Posterior cingulate gyrus (tissue), 11 donors: ENCODE measurements around the gene BICDL2.
"Not testable (repeated sequence)": the region's sequence is repeated elsewhere in the genome, so short reads cannot be mapped to it uniquely, and the experiment has no call there.

Experiments used
- DNase-seq, 10 donors: peaks; one replicate each; pipeline versions ENCODE4 v3.0.0 to v3.0.0-alpha.2; 2020 to 2021; ENCODE audit warnings: mixed read lengths in 3 of 10
- intact Hi-C: fragments of 100-400 bp; cut with DNase I; formaldehyde crosslinking; loops from one replicate; pipeline ENCODE4 v1.15.1; 2023

The BICDL2 gene

DNA sequence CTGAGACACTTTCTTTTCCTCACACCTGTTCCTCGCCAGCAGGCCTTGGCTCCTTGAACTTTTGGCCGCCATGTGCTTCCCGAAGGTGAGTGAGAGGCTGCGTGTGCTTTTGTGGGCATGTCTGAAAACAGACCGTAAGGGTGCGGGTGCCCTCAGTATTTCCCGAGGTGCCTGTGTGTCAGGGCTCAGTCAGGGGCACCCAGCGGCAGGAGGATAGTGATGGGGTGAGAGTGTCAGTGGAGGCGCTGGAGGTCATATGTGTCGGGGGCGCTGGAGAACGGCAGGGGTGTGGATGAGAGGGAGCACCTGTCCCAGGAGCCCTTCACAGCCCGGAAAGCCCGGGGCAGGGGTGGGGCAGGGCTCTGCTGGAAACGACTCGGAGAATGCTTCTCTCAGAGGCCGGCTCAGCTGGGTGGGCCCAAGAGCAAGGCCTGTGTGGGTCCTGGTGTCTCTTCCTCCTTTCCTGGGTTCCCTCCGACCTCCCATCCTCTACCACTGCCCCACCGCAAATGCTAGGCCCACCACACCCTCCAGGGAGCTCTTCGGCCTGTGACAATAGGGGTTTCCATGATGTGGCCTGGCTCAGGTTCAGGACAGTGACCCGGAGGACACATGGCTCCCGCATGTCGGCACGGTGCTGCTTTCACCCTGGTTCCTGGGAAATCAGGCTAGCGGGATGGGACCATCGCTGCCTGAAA lies 29.1 kb upstream of the BICDL2 start:
- intact Hi-C loops, result no loop called here
- DNase-seq, result no peak

DNA sequence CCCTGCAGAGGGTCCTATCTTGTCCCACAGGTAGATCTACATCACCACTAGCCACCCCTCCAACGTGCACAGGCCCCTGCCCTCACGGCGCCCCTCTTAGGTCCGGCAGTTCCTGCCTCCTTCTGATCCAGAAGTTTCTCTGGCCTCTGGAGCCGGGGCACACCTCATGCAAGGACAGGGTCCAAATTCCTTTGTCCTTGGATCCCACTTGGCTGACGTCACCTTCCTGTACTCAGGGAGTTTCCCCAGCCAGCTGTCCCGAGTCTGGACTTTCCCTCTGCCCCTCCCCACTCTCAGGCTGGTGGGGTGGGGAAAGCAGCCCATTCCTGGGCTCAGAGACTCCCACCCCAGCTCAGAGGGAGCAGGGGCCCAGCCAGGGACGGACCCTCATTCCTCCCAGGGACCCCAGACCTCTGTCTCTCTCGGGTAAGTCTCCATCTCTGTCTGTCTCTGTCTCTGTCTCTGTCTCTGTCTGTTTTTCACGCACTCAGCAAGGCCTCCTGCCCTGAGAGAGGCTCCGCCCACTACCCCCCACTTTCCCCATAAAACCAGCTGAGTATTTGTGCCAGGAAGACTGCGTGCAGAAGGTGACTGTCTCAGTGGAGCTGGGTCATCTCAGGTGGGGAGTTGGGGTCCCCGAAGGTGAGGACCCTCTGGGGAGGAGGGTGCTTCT lies 28.5 kb upstream of the BICDL2 start, which contains the start of gene IL32:
IL32 (plus strand) TSS at position 572 of the 673 bp plus-strand sequence. CDS start 172 bp downstream, outside the sequence.
- intact Hi-C loops, result no loop called here
- peak in 1 of 10 donors; percentile 59 for DNase-seq

DNA sequence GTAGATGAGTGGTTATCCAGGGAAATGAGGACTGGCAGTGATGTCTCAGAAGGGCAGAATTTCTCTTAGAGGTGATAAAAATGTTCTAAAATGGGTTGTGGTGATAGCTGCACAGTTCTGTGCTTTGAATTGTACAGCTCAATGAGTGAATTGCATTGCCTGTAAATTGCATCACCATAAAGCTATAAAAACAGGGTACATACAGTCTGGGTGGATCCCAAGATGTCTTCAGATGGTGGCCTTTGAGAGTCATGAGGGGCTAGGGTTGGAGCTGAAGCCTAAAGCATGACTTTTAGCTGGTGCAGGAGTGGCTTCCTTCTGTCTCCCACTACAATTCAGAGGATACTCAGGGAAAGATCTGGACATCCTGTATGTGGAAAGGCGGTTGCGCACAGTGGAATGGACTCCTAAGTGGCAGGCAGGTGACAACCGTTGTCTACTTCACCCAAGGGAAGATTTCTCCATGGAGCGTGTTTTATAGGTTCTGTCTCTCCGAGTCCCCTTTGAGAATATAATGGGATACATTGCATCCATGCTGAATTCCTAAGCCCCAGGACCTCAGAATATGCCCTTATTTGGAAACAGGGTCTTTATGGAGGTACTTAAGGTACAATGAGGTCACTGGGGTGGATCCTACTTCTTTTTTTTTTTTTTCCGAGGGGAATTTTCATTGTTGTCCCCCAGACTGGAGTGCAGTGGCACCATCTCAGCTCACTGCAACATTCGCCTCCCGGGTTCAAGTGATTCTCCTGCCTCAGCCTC lies 27.1 kb upstream of the BICDL2 start:
- DNase-seq, result no peak
- intact Hi-C loops, result no loop called here

DNA sequence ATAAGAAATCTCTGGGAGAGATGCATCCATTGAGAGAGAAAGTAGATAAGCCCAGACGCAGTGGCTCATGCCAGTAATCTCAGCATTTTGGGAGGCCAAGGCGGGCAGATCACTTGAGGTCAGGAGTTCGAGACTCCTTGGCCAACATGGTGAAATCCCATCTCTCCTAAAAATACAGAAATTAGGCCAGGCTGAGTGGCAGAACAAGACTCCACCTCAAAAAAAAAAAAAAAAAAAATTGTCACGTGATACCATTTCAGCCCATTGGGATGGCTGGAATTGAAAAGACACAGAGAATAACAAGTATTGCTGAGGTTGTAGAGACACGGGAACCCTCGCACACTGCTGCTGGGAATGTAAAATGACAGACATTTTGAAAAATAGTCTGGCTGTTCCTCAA lies 25.8 kb upstream of the BICDL2 start:
- no peak for DNase-seq
- intact Hi-C loops, result no loop called here

DNA sequence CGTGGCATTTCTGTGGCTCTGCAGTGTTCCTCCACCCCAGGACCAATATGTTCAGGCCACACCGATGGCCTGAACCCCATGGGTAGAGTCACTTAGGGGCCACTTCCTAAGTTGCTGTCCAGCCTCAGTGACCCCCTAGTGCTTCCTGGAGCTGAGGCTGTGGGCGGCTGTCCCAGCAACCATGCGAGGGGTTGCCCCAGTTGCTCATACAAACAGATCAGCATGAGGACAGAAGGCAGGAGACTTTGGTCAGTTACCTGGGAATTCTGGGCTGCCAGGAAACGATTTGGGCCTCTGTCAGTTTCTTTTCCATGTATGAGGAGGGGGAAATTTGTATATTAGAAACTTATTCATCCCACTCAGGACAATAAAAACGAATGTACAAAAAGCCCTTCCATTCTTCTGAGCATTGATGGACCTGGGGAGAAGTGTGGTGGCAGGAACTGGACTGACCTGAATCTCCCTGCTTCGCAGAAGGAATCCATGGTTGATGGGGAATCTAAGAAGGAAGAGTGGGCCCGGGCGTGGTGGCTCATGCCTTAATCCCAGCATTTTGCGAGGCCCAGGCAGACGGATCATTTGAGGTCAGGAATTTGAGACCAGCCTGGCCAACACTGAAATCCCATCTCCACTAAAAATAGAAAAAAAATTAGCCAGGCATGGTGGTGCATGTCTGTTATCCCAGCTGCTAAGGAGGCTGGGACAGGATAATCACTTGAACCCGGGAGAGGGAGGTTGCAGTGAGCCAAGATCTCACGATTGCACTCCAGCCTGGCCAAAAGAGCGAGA lies 23.8 kb upstream of the BICDL2 start:
- intact Hi-C loops, result no loop called here
- DNase-seq, result no peak

DNA sequence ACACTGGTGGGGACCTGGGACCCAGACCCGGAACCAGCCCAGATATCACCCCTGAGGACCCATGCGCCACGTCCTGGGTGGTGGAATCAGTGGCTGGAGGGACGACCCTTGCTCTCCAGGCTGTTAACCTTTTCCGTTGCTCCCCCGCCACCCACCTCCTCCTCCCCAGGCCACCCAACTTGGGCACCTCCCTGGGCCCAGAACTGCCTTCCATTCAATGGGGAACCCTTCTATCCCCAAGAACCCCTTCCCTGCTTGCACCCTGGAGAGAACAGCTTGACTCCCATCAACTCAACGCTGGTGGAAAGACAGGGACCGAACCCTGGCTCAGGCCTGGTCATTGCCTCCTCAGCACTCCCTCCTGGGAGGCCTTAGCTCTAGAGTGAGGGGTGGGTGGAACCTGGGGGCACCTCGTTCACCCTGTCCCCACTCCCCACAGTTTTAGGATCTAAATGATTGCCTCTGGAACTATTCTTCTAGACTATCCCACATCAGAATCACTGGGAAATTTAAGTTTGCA lies 23.0 kb upstream of the BICDL2 start:
- intact Hi-C loops, result loop anchor here (2.0 to 5.0 kb wide), 3 partner anchors 53 to 107 kb away; partner anchors contain the start of gene ZNF205
- peak in 1 of 10 donors; percentile 67 for DNase-seq

DNA sequence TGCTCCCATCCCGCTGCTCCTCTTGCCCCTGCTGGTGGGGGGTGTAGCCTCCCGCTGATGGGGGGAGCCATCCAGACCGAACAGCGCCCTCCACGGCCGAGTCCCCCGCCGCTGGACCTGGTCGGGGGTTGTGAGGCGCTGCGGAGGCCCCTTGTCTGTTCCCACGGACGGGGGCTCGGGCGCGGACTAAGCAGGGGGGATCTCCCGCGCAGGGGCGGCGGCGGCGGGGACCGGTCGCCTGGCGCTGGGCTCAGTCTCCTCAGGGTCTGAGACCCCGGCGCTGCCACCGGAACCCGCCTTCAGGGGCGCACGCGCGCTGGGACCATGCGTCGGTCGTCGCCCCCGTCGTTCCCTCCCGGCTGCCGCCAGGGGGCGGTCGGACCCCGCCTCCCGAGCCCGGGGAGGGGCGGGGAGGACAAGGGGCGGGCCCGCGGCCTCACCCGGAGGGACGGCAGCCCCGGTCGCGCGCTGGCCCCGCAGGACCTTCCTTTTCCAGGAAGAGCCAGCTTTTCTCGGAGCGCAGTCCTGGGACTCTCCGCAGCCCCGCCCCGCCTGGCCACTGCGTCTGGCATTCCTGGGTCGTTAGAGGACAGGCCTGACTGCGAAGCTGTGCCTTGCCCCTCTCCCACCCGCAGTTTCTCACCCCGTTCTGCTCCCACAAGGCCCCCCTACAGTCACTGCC lies 22.4 kb upstream of the BICDL2 start:
- intact Hi-C loops, result loop anchor here (2.0 to 5.0 kb wide), 3 partner anchors 53 to 108 kb away; partner anchors contain the start of gene ZNF205
- DNase-seq, result peak; percentile 61 to 97 (median 78)

DNA sequence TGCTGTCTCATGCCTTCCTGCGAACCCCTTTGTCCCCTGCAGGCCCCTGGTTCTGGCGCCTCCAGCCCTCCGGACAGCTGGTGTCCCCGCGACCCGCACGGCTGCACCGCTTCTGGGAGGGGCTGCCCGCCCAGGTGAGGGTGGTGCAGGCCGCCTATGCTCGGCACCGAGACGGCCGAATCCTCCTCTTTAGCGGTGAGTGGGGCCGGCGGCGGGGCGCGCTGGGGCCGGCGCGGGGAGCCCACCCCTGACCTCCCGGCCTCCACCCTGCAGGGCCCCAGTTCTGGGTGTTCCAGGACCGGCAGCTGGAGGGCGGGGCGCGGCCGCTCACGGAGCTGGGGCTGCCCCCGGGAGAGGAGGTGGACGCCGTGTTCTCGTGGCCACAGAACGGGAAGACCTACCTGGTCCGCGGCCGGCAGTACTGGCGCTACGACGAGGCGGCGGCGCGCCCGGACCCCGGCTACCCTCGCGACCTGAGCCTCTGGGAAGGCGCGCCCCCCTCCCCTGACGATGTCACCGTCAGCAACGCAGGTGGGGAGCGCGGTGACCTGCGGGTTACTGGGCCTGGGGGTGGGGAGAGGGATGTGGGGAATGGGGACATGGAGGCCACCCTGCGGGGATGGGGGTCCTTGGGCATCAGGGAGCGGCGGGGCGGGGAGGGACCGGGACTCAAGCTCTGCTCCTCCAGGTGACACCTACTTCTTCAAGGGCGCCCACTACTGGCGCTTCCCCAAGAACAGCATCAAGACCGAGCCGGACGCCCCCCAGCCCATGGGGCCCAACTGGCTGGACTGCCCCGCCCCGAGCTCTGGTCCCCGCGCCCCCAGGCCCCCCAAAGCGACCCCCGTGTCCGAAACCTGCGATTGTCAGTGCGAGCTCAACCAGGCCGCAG lies 21.6 kb upstream of the BICDL2 start:
- intact Hi-C loops, result loop anchor here (2.0 to 5.0 kb wide), 3 partner anchors 54 to 108 kb away; partner anchors contain the start of gene ZNF205
- peak in 9 of 10 donors; percentile 21 to 87 (median 46) for DNase-seq

DNA sequence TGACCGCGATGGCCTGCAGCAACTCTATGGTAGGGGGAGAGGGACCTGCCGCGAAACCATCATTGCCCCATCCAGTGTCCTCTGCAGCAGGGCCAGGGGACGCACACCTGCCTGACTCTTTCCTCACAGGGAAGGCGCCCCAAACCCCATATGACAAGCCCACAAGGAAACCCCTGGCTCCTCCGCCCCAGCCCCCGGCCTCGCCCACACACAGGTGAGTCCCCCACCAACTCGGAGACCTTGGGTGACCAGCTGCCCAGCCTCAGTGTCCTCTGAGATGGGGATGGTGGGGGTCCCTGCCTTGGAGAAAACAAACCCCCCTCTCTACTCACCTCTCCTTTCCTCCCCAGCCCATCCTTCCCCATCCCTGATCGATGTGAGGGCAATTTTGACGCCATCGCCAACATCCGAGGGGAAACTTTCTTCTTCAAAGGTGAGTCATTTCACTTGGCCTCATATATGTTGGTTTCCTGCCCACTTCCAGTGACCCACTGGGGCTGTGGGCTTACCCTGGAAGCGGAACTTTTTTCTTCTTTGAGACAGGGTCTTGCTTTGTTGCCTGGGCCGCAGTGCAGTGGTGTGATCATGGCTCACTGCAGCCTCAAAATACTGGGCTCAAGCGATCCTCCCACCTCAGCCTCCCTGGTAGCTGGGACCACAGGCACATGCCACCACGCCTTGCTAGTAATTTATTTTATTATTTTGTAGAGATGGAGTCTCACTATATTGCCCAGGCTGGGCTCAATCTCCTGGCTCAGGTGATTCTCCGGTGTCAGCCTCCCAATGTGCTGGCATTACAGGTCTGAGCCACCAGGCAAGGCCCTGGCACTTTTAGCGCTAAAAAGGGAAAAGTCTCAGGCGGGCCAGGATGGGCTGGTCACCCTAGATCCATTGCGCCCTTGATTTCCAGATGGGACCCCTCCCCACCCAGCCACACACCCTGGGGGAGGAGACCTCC lies 20.7 kb upstream of the BICDL2 start:
- peak in 1 of 10 donors; percentile 63 for DNase-seq
- intact Hi-C loops, result loop anchor here (2.0 to 5.0 kb wide), 3 partner anchors 55 to 109 kb away; partner anchors contain the start of gene ZNF205

DNA sequence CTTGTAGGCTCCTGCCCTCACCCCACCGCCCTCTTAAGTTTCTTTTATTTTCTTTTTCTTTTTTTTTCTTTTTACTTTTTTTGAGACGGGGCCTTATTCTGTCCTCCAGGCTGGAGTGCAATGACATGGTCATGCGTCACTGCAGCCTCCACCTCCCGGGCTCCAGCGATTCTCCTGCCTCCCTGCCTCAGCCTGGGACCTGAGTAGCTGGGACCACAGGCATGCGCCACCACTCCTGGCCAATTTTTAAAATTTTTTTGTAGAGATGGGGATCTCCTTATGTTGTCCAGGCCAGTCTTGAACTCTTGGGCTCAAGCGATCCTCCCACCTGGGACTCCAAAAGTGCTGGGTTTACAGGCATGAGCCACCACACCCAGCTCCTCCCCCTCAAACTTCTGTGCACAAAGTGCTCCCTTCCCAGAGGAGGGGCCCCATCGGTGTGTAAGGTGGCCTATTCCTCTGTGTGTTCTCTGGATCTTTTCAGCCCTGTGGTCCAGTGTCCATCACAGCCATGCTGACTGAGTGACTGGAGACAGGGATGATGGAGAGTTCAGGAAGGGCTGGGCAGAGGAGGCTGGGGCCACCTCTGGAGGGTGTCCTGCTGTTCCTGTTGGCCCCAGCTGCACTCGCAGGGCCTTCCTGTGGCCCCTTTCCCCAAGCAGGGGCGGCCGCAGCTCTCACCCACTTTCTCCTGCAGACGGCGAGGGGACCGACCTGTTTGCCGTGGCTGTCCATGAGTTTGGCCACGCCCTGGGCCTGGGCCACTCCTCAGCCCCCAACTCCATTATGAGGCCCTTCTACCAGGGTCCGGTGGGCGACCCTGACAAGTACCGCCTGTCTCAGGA lies 19.8 kb upstream of the BICDL2 start:
- DNase-seq, result peak in 1 of 10 donors; percentile 43
- intact Hi-C loops, result loop anchor here (5.0 kb wide), 1 partner anchor 56 kb away; the partner anchor contains the start of gene ZNF205

DNA sequence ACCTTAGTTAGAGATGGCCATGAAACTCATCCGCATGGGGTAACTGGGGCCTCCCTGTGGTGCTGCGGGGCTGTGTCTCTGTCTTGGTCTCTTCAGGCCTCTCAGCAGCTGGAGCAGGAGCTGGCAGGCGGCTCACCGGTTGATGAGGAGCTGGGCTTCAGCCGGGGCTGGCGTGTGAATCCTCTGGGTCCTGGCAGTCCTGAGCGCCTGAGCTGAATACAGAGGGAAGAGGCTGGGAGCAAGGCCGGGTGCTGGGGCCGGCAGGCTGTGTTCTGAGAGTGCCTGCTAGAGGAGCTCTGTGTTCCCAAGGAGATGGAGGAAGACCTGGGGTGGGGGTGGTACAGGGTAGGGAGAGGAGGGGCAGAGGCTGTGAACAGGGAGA lies 19.0 kb upstream of the BICDL2 start:
- DNase-seq, result peak in 1 of 10 donors; percentile 74
- intact Hi-C loops, result loop anchor here (5.0 kb wide), 1 partner anchor 57 kb away; the partner anchor contains the start of gene ZNF205

DNA sequence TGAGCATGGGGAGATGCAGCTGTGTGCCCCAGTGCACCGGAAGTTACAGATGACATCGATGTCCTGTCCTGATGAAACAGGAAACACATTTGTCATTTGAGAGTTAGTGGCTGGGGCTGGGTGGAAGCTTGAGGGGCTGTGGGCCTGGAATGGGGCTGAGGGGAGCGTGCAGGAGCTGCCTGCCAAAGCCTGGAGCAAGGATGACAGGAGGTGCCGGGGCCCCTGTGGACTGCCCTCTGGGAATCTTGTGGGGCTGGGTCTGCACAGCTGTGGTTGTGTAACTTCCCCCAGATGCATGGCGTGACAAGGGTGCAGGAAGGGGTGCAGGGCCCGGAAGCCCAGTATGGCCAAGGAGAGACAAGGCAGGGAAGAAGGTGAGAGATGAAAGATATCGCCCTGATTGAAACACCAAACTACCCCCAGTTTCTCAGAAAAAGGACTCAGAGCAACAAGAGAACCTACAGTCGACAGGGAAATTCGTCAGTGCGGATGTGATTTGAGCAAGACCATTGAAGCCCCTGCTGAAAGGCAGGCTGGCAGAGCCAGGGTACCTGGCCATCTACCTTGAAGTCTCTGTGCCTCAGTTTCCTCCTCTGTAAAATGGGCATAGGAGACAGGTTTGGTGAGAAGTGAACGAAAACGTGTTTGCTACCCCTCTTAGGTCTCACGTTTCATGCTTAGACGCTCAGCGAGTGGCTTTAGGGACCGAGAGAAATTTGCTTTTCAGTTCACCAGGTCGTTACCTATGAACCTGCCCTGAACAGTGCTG lies 18.4 kb upstream of the BICDL2 start:
- DNase-seq, result peak in 1 of 10 donors; percentile 46
- intact Hi-C loops, result loop anchor here (5.0 kb wide), 1 partner anchor 57 kb away; the partner anchor contains the start of gene ZNF205

DNA sequence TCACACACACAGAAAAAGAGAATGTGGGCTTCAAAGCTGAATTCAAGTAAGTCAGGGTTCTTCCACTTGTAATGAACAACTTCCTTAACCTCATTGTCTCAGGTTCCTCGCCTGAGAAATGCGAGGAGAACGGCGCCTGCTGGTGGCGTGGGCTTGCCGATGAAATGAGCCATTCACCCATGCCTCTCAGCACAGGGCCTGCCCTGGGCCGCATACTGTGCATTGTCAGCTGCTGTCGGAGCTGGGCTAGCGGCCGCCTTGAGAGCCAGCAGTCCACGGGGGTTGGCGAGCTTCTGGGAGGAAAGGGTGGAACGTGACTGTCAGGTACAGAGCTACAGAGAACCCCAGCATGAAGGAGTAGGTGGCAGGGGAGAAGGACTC lies 16.6 kb upstream of the BICDL2 start:
- DNase-seq, intact Hi-C loops: not testable (repeated sequence)

DNA sequence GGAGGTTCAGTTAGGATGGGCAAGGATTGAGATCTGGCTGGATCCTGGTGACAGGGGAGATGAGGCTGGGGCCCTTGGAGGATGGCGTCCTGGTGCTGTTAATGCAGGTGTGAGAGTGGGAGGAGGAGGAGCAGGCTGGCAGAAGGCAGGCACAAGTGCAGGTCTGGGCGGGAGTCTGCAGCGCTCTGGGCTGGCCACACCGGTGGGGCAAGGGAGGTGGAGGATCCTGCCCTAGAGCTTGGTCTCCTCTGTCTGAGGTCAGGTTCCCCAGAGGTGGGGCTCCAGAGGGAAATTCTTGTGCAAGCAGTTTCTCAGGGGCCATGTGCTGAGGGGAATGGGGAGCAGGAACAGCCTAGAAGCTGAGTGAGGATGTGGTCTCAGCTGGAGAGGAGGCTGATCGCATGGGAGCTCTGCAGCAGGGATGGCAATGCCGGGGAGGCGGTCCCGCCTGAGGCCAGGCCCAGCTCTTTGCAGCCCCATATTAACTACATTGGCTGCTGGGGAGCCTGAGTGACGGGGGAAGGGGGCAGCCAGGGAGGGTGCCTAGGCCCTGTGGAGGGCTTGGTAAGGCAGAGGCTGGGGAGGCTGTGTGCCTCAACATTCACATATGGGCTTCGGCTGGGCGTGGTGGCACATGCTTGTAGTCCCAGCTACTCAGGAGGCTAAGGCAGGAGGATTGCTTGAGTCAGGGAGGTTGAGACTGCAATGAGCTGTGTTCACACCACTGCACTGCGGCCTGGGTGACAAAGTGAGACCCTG lies 16.0 kb upstream of the BICDL2 start:
- intact Hi-C loops, DNase-seq: not testable (repeated sequence)
